Liver (tissue), 3 donors: Measurements from ENCODE around the gene TERB2.
"Not testable (repeated sequence)": the region's sequence is repeated elsewhere in the genome, so short reads cannot be mapped to it uniquely, and the experiment has no call there.

Experiments used
- CTCF ChIP-seq: fragments of 150-350 bp; IDR thresholded peaks from 2 replicates; pipeline ENCODE4 v1.5.1; 2017; ENCODE audit warnings: improper control_type of control experiment, low read depth, low read length; ENCODE audit not compliant: missing input control
- EGR1 ChIP-seq, 2 donors: IDR thresholded peaks; 2 replicates each; pipeline ENCODE4 v1.6.1; 2016 to 2018; ENCODE audit warnings: antibody characterized with exemption in 2 of 2, low read depth in 2 of 2
- FOXA2 ChIP-seq: IDR thresholded peaks from 2 replicates; pipeline ENCODE4 v1.6.1; 2016; ENCODE audit warnings: antibody characterized with exemption
- JUND ChIP-seq, 2 donors: IDR thresholded peaks; 2 replicates each; pipeline ENCODE4 v1.6.1; 2016; ENCODE audit warnings: antibody characterized with exemption in 2 of 2
- RAD21 ChIP-seq, 2 donors: IDR thresholded peaks; 2 replicates each; pipeline ENCODE4 v1.6.1; 2016; ENCODE audit warnings: antibody characterized with exemption in 2 of 2, mild to moderate bottlenecking in 2 of 2
- ZBTB33 ChIP-seq: IDR thresholded peaks from 2 replicates; pipeline ENCODE4 v1.6.1; 2016; ENCODE audit warnings: antibody characterized with exemption
- donor health status: healthy.
- donor health status: healthy.

- TF ChIP-seq CTCF; FOXA2; EGR1 (IDR thresholded peaks at IDR 0.05; ENCODE audit: low read depth in 2 of 2); JUND (IDR thresholded peaks at IDR 0.05); ZBTB33; RAD21 (IDR thresholded peaks at IDR 0.05): not testable (repeated sequence)
These were observed 58.6 kb downstream of the TERB2 start for GRCh38 chr15:45015114-45015513.
